AG09319 (cell line): ENCODE results near the gene SCAPER.
"Not testable (repeated sequence)": the region's sequence is repeated elsewhere in the genome, so short reads cannot be mapped to it uniquely, and the experiment has no call there.

Source experiments
- DNase-seq: peaks from one replicate; pipeline ENCODE4 v3.0.0-alpha.2; 2010; ENCODE audit warnings: low read depth; ENCODE audit errors: extremely low read depth
- TF ChIP-seq, protein P1 (sequence below): IDR thresholded peaks from 2 replicates; pipeline ENCODE4 v1.5.1; 2011; ENCODE audit warnings: low read depth, mild to moderate bottlenecking, inconsistent platforms, low read length, moderate library complexity

The SCAPER gene

DNA sequence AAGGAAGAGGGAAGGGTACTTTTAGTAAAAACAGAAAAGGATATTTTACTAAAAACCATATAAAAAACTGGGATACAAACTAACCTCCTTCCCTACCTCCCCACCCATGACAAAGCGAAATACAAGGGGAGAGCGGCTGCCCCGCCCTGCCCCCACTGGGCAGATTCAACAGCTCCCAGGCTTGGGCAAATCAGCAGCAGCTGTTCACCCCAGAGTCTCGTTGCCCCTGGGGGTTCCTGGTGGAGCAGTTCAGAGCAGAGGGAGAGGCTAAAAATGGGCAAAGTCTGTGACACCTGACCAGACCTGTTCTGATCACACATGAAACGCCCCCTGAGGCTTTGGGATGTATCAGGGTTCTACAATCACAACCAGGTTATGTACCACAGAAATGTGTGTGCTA lies 591.4 kb downstream of the SCAPER start:
- TF ChIP-seq, protein P1, sequence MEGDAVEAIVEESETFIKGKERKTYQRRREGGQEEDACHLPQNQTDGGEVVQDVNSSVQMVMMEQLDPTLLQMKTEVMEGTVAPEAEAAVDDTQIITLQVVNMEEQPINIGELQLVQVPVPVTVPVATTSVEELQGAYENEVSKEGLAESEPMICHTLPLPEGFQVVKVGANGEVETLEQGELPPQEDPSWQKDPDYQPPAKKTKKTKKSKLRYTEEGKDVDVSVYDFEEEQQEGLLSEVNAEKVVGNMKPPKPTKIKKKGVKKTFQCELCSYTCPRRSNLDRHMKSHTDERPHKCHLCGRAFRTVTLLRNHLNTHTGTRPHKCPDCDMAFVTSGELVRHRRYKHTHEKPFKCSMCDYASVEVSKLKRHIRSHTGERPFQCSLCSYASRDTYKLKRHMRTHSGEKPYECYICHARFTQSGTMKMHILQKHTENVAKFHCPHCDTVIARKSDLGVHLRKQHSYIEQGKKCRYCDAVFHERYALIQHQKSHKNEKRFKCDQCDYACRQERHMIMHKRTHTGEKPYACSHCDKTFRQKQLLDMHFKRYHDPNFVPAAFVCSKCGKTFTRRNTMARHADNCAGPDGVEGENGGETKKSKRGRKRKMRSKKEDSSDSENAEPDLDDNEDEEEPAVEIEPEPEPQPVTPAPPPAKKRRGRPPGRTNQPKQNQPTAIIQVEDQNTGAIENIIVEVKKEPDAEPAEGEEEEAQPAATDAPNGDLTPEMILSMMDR: no peak
- no peak for DNase-seq

DNA sequence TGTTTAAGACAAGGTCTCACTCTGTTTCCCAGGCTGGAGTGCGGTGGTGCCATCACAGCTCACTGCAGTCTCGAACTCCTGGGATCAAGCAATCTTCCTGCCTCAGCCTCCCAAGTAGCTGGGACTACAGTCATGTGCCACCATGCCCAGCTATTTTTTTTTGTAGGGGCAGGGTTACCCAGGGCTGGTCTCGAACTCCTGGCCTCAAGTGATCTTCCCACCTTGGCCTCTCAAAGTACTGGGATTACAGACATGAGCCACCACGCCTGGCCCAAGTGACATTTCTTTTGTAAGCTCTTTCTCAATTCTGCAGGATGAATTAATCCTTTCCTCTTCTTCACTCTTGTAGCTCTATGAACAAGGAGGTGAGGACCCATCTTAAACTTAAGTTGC lies 592.0 kb downstream of the SCAPER start:
- DNase-seq: not testable (repeated sequence)

DNA sequence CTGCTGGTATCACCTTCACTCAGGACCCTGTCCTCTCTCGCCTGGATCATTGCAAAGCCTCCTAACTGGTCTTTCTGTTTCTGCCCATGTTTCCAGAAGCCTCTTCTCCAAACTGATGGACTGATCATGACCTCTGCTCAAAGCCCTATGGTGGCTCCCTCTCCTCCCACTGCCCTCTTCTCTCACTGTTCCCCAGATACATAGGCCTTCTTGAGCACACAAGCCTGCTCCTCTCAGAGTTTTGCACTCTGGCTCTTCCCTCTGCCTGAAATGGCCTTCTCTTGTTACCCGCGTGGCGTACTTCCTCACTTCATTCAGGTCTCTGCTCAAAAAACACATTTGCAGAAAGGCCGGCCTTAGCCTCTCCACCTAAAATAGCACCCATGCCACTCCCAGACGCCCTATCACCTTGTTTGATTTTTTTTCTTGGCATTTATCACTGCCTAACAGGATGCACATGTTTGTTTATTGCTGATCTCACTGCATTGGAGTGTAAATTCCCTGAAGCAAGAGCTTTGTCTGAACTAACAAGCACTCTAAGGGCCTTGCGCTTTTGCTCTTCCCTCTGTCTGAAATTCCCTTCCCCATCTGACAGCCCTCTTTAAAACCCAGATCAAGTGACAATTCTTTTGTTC lies 592.5 kb downstream of the SCAPER start:
- TF ChIP-seq, protein P1: no peak
- no peak for DNase-seq

DNA sequence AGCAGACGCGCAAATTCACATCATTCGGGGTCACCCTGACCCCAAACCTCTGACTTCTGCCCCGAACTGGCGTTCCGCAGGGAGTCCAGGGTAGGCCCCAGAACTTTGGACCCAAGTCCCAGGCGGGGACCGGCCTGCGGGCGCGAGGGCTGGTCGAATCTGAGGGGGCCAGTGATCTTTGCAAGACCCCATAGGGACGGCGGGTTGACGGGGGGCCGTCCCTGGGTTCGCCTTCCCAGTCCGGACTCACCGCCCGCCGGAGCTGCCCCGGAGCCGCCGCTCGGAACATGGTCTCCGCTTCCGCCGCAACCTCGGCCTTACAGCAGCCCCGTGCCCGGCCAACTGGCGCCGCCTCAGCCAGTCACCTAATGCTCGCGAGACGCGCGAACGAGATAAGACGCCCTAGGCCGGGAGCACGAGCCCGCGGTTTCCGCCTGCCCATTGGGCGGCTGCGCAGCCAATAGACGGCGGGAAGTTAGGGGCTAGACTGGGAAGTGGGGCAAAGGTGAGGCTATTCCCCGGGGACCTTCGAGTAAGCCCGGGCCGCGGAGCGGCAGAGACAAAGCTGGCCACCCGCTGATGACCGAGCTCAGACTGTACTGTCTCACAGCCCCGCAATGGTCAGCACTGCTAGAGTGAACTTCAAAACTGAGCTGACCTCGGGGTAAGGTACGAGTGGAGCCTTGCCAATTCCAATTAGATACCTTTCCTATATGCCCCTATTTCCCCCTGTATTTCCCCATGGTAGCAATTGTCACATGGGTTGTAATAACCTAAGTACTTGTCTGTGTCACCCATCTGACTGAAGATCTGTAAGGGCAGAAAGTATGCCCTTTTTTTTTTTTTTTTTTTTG lies 593.8 kb downstream of the SCAPER start, which contains the start of gene ETFA:
ETFA (minus strand) TSS at position 370 of the 854 bp plus-strand sequence; CDS start at position 289, 81 bp downstream.
- TF ChIP-seq, protein P1: no peak
- peak; percentile 91 for DNase-seq

DNA sequence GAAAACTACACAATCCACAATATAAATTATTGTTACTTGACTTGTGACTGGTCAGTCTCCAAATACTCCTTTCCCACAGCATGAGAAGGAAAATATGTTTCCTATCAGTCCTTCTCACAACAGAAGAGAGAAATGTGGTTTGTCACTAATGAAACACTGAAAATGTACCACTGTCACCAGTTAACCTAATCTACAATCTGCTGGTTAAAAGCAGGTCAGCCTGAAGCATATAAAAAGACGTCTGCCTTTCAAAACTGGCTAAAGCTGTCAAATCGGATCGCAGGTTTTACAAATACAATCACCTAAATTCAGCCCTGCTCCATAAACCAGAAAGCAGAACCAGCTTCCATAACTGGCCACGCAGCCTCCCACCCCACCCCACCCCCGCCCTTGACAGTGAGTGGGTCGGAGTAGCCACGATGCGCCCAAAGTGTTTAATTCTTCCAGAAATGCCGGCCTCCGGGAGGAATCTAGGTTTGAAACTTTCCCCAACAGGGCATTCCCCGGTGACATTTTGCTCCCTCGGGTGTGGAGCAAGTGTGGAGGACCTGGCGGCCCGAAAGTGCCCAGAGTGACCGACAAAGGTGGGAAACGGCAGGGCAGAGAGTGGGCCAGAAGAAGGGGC lies 594.6 kb downstream of the SCAPER start:
- no peak for DNase-seq
- TF ChIP-seq, protein P1: no peak

DNA sequence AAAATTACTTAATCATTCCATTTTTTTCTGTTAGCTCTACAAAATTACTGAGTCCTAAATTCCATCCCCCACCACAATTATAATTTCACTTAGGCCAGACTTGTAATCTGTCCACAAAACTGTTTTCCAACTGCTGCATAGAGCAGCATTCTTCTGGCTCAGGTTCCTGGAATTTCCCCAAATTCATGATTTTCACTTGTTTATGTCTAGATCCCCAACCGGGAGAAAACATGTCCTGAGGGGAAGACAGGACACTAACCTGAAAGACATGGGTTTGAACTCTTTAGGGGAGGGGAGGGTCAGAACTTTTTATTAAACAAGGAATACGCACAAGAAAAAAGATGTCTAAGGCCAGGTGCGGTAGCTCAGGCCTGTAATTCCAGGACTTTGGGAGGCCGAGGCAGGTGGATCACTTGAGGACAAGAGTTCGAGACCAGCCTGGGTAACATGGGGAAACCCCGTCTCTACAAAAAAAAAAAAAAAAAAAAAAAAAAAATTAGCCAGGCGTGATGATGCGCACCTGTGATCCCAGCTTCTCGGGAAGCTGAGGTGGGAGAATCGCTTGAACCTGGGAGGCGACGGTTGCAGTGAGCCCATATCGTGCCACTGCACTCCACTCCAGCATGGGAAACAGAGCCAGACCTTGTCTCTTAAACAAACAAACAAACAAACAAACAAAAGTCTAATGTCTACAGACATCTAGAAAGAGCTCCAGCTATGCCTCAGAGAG lies 595.4 kb downstream of the SCAPER start:
- DNase-seq: no peak
- TF ChIP-seq, protein P1: no peak

DNA sequence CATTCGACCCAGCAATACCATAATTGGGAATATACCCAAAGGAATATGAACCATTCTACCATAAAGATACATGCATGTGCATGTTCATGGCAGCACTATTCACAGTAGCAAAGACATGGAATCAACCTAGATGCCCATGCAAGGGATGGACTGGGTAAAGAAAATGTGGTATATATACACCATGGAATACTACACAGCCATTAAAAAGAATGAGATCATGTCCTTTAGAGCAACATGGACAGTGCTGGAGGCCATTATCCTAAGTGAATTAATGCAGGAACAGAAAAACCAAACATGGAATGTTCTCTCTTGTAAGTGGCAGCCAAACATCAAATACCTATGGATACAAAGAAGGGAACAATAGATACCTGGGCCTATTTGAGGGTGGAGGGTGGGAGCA lies 601.2 kb downstream of the SCAPER start:
- TF ChIP-seq, protein P1: no peak
- DNase-seq: no peak
